Liver (tissue), 9 donors: ENCODE measurements around the gene IRGC. TPM values are rescaled to one million over a fixed set of nuclear protein-coding genes. Genes with fewer than 3 reads are reported as not detected.

ENCODE experiments used
- DNase-seq: peaks from one replicate; pipeline ENCODE4 v3.0.0-alpha.2; 2017; ENCODE audit warnings: low spot score
- H3K27ac ChIP-seq, 2 donors: one replicate each; pipeline ENCODE4 v1.7.0; 2013; ENCODE audit warnings: inconsistent platforms in 2 of 2, low read length in 2 of 2, control low read depth in 1 of 2, low read depth in 1 of 2, mild to moderate bottlenecking in 1 of 2
- H3K27me3 ChIP-seq, 4 donors: one replicate each; pipeline versions ENCODE4 v1.6.1 to v1.7.0; 2013; ENCODE audit warnings: low read length in 3 of 4, inconsistent platforms in 1 of 4, mild to moderate bottlenecking in 1 of 4, moderate library complexity in 1 of 4; ENCODE audit not compliant: control insufficient read depth in 4 of 4, insufficient read depth in 4 of 4
- H3K36me3 ChIP-seq, 4 donors: one replicate each; pipeline versions ENCODE4 v1.6.1 to v1.7.0; 2013; ENCODE audit warnings: low read length in 3 of 4, mild to moderate bottlenecking in 3 of 4, low read depth in 1 of 4, moderate library complexity in 1 of 4; ENCODE audit not compliant: control insufficient read depth in 4 of 4, insufficient read depth in 3 of 4
- H3K4me1 ChIP-seq, 4 donors: one replicate each; pipeline versions ENCODE4 v1.6.1 to v1.7.0; 2013; ENCODE audit warnings: low read length in 3 of 4, mild to moderate bottlenecking in 3 of 4, moderate library complexity in 1 of 4; ENCODE audit not compliant: control insufficient read depth in 4 of 4, insufficient read depth in 4 of 4
- H3K4me3 ChIP-seq, 3 donors: one replicate each; pipeline versions ENCODE4 v1.6.1 to v1.7.0; 2013; ENCODE audit warnings: low read length in 3 of 3, control low read depth in 1 of 3, low read depth in 1 of 3, mild to moderate bottlenecking in 1 of 3
- H3K9ac ChIP-seq, 2 donors: one replicate each; pipeline ENCODE4 v1.7.0; 2013; ENCODE audit warnings: low read length in 2 of 2, mild to moderate bottlenecking in 2 of 2, moderate library complexity in 2 of 2, control low read depth in 1 of 2, low read depth in 1 of 2
- H3K9me3 ChIP-seq, 4 donors: one replicate each; pipeline versions ENCODE4 v1.6.1 to v1.7.0; 2013; ENCODE audit warnings: low read length in 3 of 4; ENCODE audit not compliant: control insufficient read depth in 4 of 4
- FOXA2 ChIP-seq: IDR thresholded peaks from 2 replicates; pipeline ENCODE4 v1.6.1; 2016; ENCODE audit warnings: antibody characterized with exemption
- HNF4G ChIP-seq: IDR thresholded peaks from 2 replicates; pipeline ENCODE4 v1.6.1; 2016; ENCODE audit warnings: antibody characterized with exemption
- JUND ChIP-seq, 2 donors: IDR thresholded peaks; 2 replicates each; pipeline ENCODE4 v1.6.1; 2016; ENCODE audit warnings: antibody characterized with exemption in 2 of 2
- NR2F2 ChIP-seq: IDR thresholded peaks from 2 replicates; pipeline ENCODE4 v1.6.1; 2016; ENCODE audit warnings: antibody characterized with exemption
- RAD21 ChIP-seq, 2 donors: IDR thresholded peaks; 2 replicates each; pipeline ENCODE4 v1.6.1; 2016; ENCODE audit warnings: antibody characterized with exemption in 2 of 2, mild to moderate bottlenecking in 2 of 2
- RXRA ChIP-seq, 2 donors: IDR thresholded peaks; 2 replicates each; pipeline ENCODE4 v1.6.1; 2017 to 2018; ENCODE audit warnings: antibody characterized with exemption in 2 of 2, mild to moderate bottlenecking in 1 of 2
- SP1 ChIP-seq: IDR thresholded peaks from 2 replicates; pipeline ENCODE4 v1.6.1; 2018; ENCODE audit warnings: antibody characterized with exemption, mild to moderate bottlenecking
- TAF1 ChIP-seq: conservative IDR thresholded peaks from 2 replicates; pipeline ENCODE4 v1.6.1; 2016; ENCODE audit warnings: antibody characterized with exemption, mild to moderate bottlenecking
- WGBS: extraction: QIAGEN DNeasy Blood & Tissue Kit; methylation state at CpG from one replicate; pipeline ENCODE4 v1.1.7; 2013; 5-methylcytosine and 5-hydroxymethylcytosine counted together
- polyA plus RNA-seq, 2 donors: library from polyadenylated mRNA; stranded (reverse) in 1 of 2; unstranded in 1 of 2; fragments of 200-250 nt in 1 of 2; fragments of >200 nt in 1 of 2; fragmentation: Nextera tagmentation in 1 of 2; extraction: Ambion mirVana in 1 of 2; gene quantifications; one replicate each; pipeline versions ENCODE4 v1.2.1 to v1.2.3, GENCODE V29; 2013 to 2015
- total RNA-seq, 2 donors: library from RNA; depleted of rRNA; stranded (reverse); fragments of >200 nt; gene quantifications; one replicate each; pipeline ENCODE4 v1.2.3, GENCODE V29; 2014
- TF ChIP-seq, protein P1 (sequence below): IDR thresholded peaks from 2 replicates; pipeline ENCODE4 v1.6.1; 2016; ENCODE audit warnings: antibody characterized with exemption, mild to moderate bottlenecking
- TF ChIP-seq, protein P2 (sequence below): IDR thresholded peaks from 2 replicates; pipeline ENCODE4 v1.6.1; 2016; ENCODE audit warnings: antibody characterized with exemption
- TF ChIP-seq, protein P3 (sequence below): IDR thresholded peaks from 2 replicates; pipeline ENCODE4 v1.6.1; 2016; ENCODE audit warnings: antibody characterized with exemption
- TF ChIP-seq, protein P4 (sequence below): fragments of 150-350 bp; IDR thresholded peaks from 2 replicates; pipeline ENCODE4 v1.5.1; 2017; ENCODE audit warnings: improper control_type of control experiment, low read depth, low read length; ENCODE audit not compliant: missing input control
- donor health status: healthy.
- donor health status: healthy.
- donor health status: healthy.
- donor health status: healthy.
- donor health status: healthy.

IRGC gene
- total and polyA plus RNA-seq, 4 donors, result not detected

DNA sequence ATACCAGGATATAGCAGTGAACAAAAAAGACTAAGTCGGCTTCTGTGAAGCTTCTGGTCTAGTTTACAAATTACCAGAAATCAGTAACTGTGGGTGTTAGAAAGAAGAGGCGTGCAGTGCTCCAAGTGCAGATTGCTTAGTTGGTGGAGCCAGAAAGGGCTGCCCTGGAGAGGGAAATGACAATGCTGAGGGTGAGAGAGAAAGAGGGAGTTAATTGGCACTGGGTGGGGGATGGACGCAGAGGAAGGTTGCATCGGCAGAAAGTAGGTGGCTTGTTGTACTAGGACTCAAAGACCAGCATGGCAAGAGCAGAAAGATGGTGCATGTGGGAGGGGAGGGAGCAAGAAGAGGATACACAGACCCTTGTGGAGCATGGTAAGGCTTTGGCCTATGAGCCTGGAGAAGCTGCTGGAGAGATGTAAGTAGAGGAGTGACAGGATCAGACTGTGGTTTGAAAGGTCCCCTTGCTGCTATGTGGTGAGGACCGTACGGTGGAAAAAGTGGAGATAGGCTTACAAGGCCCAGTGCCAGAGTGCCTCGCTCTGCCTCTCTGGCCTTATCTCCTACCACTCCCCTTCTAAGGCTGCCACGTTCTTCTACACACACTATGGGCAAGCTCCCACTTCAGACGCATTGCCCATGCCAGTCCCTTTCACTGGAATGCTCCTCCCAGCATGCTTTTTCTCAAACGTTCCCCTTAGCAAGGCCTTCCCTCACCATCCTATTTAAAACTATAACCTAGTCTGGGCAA is 25.4 kb downstream of the IRGC start (continued):
- TF ChIP-seq, protein P1, sequence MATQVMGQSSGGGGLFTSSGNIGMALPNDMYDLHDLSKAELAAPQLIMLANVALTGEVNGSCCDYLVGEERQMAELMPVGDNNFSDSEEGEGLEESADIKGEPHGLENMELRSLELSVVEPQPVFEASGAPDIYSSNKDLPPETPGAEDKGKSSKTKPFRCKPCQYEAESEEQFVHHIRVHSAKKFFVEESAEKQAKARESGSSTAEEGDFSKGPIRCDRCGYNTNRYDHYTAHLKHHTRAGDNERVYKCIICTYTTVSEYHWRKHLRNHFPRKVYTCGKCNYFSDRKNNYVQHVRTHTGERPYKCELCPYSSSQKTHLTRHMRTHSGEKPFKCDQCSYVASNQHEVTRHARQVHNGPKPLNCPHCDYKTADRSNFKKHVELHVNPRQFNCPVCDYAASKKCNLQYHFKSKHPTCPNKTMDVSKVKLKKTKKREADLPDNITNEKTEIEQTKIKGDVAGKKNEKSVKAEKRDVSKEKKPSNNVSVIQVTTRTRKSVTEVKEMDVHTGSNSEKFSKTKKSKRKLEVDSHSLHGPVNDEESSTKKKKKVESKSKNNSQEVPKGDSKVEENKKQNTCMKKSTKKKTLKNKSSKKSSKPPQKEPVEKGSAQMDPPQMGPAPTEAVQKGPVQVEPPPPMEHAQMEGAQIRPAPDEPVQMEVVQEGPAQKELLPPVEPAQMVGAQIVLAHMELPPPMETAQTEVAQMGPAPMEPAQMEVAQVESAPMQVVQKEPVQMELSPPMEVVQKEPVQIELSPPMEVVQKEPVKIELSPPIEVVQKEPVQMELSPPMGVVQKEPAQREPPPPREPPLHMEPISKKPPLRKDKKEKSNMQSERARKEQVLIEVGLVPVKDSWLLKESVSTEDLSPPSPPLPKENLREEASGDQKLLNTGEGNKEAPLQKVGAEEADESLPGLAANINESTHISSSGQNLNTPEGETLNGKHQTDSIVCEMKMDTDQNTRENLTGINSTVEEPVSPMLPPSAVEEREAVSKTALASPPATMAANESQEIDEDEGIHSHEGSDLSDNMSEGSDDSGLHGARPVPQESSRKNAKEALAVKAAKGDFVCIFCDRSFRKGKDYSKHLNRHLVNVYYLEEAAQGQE, result no peak
- TF ChIP-seq, protein P2, sequence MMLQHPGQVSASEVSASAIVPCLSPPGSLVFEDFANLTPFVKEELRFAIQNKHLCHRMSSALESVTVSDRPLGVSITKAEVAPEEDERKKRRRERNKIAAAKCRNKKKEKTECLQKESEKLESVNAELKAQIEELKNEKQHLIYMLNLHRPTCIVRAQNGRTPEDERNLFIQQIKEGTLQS, result no peak
- no peak for TF ChIP-seq SP1
- TF ChIP-seq HNF4G, result no peak
- TF ChIP-seq NR2F2, result no peak

DNA sequence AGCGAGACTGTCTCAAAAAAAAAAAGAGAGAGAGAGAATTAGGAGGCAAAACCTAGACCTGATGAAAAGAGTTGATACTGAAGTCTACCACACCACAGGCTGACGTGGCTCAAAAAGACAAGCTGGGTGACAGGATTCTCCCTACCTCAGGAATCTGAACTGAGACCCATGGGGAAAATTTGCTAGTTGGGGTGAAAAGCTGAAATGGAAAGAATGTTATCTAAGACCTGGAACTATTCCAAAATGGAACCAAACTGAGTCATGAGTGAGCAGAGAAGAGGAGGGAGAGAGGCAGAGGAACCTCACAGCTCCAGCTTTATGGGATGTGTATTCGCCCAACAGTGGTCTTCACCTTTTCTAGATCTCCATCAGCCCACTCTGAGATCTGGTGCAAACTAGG is 27.2 kb downstream of the IRGC start:
- H3K9ac ChIP-seq, result no peak overlapping the region
- H3K9me3 ChIP-seq, result no peaks in the 10 kb centered on the region
- no peaks in the 10 kb centered on the region for H3K27me3 ChIP-seq
- DNase-seq, result no peak
- no peaks in the 10 kb centered on the region for H3K4me1 ChIP-seq
- TF ChIP-seq FOXA2, result no peak
- no peak for TF ChIP-seq JUND (IDR thresholded peaks at IDR 0.05)
- no peak for TF ChIP-seq NR2F2
- WGBS, result 90% methylated on average over 3 of the region's 3 CpGs
- no peak overlapping the region for H3K27ac ChIP-seq
- H3K36me3 ChIP-seq, result peaks cover 6 to 65% (median 36%) of the 10 kb centered on the region in 4 donors
- no peak overlapping the region for H3K4me3 ChIP-seq

DNA sequence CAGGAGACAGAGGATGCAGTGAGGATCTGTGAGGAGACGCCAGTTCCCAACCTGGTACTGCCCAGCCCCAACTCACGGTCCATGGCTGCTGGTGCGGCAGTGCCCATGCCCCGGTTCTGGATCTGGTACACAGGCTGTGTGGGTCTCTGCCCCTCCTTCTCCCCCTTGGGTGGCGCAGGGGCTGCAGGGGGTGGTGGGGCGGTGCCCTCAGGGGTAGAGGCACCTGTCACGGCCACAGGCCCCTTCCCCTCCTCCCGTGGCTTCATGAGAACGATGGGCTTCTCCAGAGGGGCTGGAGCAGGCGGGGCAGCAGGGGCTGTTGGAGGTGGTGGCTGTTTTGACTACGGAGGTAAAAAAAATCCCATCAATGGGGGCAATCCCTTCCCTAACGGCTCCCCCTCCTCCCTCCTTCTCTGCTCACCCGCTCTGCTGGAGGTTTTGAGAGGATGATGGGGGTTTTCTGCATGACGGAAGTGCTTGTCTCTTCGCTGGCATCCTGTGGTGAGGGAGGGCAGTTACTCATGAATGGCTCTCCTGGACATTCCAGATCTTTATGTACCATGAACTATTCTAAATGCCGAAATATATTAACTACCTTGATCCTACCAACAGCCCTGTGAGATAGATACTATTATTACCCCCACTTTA is 31.8 kb downstream of the IRGC start:
- no peaks in the 10 kb centered on the region for H3K4me1 ChIP-seq
- WGBS, result 90% methylated on average over 16 of the region's 16 CpGs

More for the DNA sequence above, 31.8 kb downstream of the IRGC start:
- H3K9ac ChIP-seq, result no peak overlapping the region
- TF ChIP-seq RAD21 (IDR thresholded peaks at IDR 0.05), result no peak
- TF ChIP-seq HNF4G, result no peak
- no peak for TF ChIP-seq TAF1
- no peak for TF ChIP-seq NR2F2
- TF ChIP-seq SP1, result no peak
- no peak for TF ChIP-seq RXRA (IDR thresholded peaks at IDR 0.05)
- TF ChIP-seq, protein P3, sequence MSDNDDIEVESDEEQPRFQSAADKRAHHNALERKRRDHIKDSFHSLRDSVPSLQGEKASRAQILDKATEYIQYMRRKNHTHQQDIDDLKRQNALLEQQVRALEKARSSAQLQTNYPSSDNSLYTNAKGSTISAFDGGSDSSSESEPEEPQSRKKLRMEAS, result no peak
- TF ChIP-seq, protein P4, sequence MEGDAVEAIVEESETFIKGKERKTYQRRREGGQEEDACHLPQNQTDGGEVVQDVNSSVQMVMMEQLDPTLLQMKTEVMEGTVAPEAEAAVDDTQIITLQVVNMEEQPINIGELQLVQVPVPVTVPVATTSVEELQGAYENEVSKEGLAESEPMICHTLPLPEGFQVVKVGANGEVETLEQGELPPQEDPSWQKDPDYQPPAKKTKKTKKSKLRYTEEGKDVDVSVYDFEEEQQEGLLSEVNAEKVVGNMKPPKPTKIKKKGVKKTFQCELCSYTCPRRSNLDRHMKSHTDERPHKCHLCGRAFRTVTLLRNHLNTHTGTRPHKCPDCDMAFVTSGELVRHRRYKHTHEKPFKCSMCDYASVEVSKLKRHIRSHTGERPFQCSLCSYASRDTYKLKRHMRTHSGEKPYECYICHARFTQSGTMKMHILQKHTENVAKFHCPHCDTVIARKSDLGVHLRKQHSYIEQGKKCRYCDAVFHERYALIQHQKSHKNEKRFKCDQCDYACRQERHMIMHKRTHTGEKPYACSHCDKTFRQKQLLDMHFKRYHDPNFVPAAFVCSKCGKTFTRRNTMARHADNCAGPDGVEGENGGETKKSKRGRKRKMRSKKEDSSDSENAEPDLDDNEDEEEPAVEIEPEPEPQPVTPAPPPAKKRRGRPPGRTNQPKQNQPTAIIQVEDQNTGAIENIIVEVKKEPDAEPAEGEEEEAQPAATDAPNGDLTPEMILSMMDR, result no peak
- no peaks in the 10 kb centered on the region for H3K27me3 ChIP-seq
- no peak overlapping the region for H3K4me3 ChIP-seq
- H3K27ac ChIP-seq, result no peak overlapping the region
- no peaks in the 10 kb centered on the region for H3K9me3 ChIP-seq
- H3K36me3 ChIP-seq, result peaks cover 2 to 58% (median 21%) of the 10 kb centered on the region in 4 donors
- DNase-seq, result no peak
